Occipital lobe (tissue), 2 donors: ENCODE results near the gene RGS19. TPM values are rescaled to one million over a fixed set of nuclear protein-coding genes. Genes with fewer than 3 reads are reported as not detected.
"Not testable (repeated sequence)": the region's sequence is repeated elsewhere in the genome, so short reads cannot be mapped to it uniquely, and the experiment has no call there.

ENCODE experiments used
- DNase-seq: peaks from one replicate; lab custom pipeline; 2025; lab: John Stamatoyannopoulos, UW
- total RNA-seq: library from RNA; depleted of rRNA; stranded (reverse); fragments of >200 nt; gene quantifications from one replicate; pipeline ENCODE4 v1.2.3, GENCODE V29; 2014

Gene RGS19, protein sequence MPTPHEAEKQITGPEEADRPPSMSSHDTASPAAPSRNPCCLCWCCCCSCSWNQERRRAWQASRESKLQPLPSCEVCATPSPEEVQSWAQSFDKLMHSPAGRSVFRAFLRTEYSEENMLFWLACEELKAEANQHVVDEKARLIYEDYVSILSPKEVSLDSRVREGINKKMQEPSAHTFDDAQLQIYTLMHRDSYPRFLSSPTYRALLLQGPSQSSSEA
- 10.1 TPM for total RNA-seq

DNA sequence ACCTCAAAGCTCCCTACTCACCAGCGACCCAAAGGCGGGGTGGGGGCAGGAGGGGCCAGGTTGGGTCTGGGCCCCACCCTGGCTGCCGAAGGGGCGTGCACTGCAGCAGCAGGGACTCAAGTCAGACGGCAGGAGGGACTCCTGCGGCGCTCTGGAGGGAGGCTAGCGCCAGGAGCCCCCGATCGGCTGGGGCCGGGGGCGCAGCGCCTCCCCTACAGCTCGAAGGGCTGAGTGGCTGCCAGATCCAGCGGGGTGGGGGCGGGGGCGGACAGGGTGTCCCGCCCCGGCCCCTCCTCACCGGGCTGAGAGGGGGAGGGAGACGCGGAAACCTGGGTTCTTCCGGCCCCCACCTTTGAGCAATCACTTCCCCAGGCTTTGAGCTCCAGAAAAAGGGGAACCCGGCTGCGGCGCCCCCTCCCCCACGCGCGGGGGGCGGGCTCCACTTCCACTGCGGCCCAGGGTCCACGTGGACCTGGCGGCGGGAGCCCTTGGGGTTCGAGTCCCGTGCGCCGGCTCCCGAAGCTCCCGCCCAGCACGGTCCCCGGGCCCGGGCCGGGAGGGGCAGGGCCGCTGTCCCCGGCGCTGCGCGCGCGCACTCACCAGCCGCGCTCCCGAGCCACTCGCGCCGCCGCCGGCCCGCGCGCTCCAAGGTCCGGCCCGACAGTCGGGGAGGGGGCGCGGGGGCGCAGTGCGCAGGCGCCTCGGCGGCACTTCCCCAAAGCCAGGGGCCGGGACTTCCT, at the start of gene RGS19:
RGS19 (minus strand) TSS at position 246 of the 740 bp plus-strand sequence. CDS start 2,632 bp downstream, outside the sequence.
- peak; percentile 28 for DNase-seq

DNA sequence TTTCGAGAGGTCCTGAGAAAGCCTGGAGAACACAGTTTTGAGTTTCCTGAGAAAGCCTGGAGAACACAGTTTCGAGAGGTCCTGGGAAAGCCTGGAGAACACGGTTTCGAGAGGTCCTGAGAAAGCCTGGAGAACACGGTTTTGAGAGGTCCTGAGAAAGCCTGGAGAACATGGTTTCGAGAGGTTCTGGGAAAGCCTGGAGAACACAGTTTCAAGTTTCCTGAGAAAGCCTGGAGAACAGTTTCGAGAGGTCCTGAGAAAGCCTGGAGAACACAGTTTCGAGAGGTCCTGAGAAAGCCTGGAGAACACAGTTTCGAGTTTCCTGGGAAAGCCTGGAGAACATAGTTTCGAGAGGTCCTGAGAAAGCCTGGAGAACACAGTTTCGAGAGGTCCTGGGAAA, 44.2 kb upstream of the RGS19 start:
- not testable (repeated sequence) for DNase-seq

DNA sequence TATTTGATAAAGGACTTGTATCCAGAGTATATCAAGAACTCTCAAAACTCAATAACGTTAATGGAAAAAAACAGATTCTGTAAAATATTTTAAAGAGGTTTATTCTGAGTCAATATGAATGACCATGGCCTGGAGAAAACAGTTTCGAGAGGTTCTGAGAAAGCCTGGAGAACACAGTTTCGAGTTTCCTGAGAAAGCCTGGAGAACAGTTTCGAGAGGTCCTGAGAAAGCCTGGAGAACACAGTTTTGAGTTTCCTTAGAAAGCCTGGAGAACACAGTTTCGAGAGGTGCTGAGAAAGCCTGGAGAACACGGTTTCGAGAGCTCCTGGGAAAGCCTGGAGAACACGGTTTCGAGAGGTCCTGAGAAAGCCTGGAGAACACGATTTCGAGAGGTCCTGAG, 43.6 kb upstream of the RGS19 start:
- not testable (repeated sequence) for DNase-seq

DNA sequence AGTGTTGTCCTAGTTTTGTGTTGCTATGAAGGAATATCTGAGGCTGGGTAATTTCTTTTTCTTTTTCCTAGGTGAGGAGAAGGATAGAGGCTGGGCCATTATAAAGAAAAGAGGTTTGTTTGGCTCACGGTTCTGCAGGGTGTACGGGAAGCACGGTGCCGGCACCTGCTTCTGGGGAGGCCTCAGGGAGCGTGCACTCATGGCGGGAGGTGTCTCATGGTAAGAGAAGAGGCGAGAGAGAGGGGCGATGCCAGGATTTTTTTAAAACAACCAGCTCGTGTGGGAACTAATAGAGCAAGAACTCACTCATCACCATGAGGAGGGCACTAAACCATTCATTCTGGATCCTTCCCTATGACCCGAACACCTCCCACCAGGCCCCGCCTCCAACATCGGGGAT, 42.3 kb upstream of the RGS19 start:
- no peak for DNase-seq

DNA sequence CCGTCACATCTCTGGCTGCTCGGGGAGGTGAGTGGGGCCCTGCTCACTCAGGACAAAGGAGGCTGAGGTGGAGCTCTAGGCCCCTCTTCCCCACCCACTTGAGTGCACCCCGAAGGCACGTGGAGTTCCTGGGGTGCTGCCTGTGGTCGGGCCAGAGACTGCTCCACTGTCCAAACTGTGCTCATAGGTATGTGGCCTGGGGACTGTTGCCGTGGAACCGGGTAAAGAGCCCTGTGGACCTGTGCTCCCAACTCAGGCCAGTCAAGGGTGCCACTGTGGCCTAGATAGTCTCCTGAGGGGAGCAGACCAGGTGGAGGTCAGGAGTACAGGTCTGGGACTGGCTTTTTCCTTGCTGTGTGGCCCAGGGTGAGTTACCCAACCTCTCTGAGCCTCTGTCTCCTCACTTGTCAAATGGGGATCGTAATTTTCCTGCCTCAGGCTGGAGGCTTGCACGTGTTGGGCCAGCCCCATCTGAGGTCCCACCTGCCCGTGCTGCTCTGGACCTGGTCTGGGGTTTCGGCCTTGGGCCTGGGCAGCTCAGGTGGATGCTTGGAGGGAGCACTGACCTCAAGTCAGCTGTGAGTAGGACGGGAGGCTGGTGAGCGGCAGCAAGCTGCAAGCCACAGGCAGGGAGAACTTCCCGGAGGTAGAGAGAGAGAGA, 40.5 kb upstream of the RGS19 start:
- DNase-seq: no peak

DNA sequence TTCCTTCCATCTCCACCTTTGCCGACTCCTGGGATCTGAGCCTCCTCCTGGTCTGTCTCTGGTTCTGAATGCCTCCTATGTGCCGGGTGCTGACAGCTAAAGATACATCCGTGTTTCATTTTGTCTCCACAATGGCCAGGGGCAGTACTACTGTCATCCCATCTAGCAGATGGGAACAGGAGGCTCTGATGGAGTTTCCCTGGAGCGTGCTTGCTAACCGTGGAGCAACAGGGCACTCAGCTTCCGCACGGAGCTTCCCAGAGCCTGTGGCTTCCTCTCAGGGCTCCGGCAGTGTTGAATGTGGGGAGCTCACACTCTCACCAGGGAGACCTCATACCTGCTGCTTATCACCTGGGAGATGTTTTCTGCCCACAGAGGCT, 40.0 kb upstream of the RGS19 start:
- no peak for DNase-seq

DNA sequence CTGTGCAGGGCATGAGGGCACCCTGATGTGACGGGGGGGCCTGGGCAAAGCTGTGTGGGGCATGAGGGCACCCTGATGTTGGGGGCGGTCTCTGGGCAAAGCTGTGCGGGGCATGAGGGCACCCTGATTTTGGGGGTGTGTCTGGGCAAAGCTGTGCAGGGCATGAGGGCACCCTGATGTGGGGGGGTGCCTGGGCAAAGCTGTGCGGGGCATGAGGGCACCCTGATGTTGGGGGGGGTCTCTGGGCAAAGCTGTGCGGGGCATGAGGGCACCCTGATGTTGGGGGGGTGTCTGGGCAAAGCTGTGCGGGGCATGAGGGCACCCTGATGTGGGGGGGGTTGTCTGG, 38.1 kb upstream of the RGS19 start:
- not testable (repeated sequence) for DNase-seq

DNA sequence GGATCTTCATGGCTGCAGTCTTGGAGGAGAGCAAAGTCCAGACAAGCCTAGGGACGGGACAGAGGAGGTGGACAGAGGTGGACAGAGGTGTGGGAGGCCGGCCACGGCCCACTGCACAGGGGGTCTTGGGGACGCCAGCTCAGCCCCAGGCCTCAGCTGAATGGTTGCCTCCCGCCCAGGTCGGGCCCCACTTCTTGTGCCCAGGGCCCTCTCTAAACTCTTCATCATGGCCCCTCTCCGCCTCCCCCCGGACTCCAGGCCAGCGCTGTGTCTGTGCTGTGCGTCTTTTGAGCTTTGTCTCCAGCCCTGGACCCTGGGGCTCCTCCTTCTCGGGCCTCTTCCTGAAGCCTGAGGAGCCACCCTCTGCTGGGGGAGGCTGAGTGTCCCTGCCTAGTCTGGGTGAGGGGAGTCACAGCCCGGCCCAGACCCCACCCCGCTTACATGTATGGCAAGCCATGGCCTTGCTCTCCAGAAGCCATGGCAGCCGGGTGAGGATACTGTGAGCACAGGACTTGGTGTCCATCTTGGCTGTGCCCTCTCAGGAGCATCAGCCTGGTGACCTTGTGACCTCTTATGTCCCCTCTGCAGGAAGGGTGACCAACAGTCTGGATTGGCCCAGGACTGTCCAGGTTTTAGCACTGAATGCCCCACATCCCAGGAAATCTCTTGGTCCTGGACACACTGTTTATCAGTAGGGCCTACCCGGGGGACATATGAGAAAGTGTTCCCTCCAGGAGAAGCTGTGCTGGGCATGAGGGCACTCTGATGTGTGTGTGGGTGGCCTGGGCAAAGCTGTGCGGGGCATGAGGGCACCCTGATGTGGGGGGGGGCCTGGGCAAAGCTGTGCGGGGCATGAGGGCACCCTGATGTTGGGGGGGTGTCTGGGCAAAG, 37.5 kb upstream of the RGS19 start:
- DNase-seq: no peak

DNA sequence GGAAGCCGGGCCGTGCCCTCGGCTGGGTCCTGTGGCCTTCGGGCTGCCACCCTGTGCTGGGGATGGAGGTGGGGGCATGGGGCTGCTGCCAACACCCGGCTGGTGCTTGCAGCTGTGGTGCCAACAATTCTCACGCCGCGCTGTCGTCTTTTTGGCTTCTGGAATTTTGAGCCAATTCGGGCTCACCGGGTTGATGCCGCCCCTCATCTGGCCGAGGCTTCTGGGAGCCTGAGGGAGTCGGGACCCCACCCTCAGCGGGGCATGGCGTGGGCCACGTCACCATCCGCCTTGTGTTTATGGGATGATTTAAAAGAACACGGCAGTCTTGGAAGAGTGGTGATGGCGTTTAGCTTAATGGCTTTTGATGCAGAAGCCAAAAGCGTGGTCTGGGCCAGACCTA, 36.7 kb upstream of the RGS19 start:
- no peak for DNase-seq

DNA sequence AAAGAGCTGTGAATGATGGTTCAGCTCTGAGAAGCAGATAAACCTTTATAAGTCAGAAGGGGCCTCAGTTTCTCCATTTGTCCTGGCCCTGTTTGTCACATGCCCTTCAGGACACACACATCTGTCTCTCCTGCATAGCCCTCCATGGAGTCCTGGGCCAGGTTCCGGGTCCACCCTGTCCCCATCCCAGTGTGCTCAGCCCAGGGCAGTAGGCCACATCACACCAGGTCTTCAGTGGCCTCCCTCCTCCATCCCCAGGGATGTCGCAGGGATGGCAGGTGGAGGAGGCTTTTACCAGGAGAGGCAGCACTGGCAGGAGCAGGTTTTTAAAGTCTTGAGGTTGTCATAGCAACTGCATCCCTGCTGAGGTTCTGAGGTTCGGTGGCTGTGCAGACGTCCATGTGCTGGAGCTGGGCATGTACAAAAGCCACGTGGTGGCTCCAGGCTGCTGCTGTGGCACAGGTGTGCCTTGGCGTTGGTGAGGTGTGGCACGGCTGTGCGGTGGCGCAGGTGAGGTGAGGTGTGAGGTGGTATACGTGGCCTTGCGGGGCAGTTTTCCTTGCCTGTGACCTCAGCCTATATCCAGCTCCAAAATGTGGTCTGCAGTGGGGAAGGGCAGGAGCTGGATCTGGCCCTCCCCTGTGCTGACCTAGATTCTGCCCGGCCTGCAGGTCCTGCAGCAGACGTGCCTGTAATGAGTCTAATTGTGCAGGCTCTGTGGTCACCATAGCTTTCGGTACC, 36.0 kb upstream of the RGS19 start:
- peak; percentile 55 for DNase-seq

DNA sequence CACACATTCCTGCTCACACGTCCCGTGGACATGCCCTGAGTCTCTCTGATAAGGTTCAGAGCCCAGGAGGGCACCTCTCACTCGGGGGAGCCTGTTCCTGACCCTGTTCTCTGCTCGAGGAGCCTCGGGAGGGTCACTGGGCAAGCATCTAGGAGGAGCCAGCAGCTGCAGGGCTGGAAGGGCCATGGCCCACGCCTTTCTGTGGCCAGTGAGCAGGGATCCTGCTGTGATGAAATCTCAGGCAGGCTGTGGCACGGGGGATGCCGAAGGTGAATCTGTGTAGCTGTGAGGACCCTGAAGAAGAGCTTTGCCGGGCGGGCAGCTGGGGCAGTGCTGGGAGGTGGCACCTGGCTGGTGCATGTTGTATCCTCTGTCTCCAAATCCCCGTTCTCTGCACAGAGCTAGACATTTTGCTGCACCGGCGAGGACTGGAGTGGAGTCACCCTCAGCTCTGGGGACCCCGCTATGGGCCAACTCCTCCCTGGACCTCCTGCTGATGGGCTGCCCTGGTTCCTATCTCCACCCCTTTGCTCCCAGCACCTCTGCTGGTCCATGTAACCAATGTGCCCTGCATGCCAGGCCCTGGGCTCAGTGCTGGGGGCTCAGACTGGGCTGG, 35.1 kb upstream of the RGS19 start:
- no peak for DNase-seq

DNA sequence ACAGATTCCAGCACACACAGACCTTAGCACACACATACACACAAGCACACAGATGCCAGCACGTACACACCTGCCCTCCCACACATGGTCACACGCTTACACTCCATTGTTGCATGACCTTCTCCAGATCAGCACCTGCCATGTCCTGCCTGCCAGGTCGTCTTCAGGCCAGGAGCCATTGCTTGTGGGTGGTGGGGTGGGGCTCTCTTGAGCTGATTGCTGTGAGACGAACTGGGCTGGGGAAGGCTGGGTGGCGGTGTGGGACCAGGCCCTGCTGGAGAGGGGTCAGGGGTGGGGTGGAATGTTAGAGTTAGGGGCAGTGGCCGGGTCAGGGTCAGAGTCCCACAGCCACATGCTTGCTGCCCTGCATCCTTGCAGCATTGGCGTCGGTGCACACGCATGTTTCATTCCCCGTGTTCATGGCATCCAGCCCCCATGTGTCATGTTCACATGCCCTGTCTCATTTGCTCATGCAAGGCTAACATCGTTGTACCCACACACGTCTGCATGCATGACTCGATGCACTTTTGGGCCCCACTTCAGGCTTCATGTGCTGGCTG, 34.6 kb upstream of the RGS19 start:
- DNase-seq: no peak

DNA sequence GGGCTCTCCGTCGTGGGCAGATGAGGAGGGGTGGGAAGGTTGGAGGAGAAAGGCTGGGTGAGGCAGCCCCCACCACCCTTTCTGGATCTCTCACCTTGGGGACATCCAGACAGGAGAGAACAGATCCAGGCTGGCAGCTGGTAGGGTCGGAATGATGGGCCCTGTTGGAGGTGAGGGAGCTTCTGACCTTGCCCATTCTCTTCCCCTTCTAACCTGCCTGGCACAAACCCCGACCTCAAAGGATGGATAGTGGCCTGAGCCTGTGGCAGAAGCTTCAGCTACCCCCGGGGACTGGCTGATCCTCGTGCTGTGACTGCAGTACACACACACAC, 34.1 kb upstream of the RGS19 start:
- no peak for DNase-seq

DNA sequence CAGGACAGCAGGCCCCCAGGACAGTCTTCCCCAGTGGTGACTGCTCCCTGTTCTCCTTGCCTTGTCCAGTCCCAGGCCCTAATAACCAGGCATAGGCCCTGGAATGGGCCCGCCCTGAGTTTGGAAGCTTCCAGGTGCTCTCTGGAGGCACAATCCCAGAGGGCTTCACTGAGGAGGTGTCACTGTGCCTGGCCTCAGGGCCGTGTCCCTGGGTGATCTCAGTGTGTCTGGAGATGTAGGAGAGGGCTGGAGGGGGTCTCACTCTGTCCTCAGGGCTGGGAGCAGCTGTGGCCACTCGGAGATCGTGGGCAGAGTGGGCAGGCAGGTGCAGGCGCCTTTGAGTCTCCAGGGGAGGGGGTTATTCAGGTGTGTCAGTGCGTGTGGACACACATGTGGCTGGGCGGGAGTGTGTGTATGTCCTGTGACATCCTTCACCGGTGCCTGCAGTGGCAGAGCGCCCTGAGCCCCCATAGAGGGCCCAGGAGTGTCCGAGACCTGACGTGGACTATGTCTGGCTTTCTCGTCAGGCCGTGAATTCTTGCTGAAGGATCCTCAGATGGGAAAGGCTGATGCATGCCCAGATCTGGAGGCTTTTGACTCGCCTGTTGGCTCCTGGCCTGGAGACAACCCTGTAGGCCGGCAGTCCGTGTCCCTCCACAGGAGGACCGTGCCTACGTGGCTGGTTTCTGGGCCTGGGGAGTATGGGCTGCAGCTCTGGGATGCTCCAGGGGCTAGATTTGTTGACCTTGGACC, 33.5 kb upstream of the RGS19 start:
- DNase-seq: no peak

DNA sequence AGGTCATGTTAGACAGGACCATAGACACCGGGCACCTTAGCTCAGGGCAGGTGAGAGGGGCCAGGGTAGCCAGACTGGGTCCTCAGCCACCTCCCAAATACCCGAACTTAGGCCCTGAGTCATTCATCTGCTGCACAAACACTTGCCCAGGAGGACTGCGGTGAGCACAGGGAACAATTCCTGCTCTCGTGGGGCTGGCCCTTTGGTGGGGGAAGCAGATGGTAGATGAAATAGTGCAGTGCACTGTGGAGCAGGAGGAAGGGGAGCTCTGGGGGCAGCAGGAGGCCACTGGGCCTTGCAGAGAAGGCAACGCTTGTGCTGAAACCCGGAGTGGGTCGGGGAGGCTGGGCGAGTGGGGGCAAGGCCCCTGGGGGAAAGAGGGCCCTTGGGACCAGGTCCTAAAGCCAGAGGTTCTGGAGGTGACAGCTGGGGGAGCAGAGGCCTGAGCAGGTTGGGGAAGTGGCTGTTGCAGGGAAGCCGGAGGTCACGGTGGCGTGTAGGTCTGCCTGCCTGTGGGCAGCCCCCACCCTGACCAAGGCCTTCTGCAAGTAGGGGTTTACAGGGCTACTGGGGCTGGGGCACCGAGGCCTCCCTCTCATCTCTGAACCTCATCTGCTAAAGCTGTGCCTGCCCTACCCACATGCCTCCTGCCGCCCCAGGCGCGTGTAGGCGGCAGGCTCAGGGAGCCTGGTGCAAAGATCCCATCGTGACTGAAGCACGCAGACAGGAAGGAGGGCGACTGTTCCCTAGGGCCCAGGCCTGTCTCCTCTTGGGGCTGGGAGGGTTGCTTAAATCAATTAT, 32.7 kb upstream of the RGS19 start:
- DNase-seq: no peak

DNA sequence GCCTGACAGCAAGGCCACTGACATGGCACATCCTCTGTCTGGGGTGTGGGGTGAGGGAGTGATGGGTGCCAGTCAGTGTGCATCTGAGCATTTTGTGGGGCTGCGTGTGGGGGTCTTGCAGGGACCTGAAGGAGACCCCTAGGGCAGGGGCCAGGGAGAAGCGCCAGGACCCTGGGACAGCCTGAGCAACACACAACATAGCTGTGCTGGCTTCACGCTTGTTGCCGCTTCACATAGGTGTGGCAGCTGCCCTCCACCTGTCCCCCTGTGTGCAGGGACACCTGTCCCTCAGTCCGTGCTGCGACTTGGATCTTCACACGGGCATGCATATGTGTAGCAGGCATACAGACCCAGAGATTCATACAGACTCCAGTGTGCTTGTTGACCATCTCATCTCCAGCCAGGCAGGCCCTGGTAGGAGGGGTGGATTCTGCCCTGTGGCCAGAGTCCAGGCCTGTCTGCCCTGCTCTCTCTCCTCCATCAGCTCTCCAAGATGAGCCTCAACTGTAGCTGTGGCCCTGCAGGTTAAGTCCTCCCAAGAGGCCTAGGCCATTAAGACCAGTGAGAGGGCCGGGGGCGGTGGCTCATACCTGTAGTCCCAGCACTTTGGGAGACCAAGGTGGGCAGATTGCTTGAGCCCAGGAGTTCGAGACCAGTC, 31.2 kb upstream of the RGS19 start:
- no peak for DNase-seq

DNA sequence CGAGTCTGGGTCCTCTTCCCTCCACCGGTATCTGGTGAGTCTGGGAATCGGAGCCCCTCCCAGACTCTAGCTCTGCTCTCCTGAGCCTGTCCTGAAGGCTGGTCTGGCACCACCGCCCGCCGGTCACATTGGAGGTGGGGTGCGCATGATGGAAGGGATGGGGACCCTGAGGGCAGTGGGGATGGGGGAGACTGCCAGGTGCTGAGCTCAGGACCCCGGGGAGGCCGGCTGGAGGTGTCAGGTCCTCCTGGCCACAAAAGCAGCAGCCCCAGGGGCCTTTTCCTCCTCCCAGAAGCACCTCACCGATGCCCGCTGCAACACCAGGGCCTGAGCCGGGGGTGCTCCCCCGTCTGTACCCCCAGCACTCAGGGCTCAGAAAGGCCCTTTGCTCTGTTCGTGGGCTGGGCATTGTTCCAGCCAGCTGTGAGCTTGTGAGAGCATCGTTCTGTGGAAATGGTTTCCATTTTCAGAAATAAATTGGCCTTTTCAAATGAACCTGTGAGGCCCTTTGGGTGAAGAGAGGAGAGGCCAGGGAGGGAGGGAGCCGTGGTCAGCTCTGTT, 30.6 kb upstream of the RGS19 start:
- no peak for DNase-seq
